ENCODE measurements around the gene PTPRN2.

PTPRN2 gene

DNA sequence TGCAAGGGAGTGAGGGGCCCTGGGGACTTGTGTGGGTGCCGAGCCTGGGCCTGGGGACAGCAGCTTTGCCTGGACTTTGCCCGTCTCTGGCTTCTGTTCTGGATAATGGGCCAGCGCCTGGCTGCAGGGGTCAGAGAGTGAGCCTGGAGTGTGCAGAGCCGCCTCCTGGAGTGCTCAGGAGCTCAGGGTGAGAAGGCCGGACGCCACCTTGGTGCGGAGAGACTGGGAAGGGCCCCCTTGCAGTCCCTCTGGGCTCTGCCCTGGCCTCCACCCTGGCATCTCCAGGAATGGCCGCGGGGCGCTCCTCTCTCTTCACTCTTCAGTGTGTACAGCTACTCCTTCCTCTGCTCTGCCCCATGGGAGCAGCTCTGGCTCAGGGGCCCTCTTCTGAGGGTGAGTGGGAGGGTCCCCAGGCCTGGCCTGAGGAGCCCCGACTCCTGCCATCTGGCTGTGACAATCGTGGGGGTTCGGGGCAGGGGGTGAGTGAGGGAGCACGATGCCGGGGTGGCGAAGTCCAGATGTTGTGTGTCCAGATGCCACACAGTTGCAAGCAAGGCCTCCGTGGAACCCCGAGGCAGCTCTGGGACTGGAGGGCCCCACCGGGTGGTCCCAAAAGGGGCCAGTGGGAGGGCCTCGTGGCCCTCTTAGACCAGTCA, 1063.7 kb downstream of the PTPRN2 start:
- no peak for DNase-seq

DNA sequence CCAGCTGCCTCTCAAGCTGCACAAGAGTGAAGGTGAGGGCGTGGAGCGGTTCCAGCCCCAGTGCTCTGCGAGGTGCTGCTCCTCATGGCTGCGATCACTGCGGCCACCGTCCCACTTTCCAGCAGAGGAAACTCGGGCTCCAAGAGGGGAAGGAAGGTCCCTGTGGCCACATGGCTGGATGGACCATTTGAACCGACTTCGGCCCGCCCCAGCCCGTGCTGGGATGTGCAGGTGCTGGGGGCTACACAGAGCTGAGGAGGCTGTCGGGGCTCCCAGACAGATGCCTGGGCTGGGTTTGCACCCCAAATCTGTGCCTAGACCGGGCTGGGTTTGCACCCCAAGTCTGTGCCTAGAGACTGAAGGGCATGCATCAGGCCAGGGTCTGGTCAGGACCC, 1064.3 kb downstream of the PTPRN2 start:
- DNase-seq = no peak

DNA sequence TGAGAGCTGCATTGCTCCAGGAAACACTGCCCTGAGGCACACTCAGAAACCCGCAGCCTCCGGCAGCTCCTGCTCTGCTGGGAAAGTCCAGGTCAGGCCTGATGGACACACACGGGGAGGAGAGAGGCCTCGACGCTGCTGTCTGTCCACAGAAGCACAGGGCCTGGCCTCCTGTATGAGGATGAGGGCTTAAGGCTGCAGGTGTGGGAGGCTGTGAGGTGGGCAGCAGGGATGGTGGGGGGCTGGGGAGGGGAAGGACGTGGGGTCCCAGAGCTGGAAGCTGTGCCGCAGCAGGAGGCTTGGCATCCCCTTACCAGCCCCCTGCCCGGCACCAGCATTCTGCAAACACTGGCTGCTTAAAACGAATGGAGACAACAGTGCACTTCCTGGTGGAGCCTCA, 1064.7 kb downstream of the PTPRN2 start:
- no peak for DNase-seq

DNA sequence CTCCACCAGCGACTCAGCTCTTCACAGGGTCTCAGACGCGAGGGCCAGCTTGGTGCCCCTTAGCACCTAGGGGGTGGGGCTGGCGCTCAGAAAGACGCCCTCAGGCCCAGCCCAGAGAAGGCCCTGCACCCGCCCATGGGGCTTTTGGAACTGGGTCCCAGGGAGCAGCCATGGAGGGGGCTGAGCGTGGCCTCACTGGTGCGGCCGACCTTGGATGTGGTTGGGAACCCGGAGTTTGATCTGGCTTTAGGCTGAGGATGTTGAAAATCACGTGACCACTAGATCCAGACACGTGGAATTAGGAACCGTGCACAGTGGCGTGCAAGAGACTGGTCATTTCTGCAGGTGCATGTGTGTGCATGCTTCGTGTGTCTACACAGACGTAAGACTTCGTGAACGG, 1065.4 kb downstream of the PTPRN2 start:
- DNase-seq = no peak

DNA sequence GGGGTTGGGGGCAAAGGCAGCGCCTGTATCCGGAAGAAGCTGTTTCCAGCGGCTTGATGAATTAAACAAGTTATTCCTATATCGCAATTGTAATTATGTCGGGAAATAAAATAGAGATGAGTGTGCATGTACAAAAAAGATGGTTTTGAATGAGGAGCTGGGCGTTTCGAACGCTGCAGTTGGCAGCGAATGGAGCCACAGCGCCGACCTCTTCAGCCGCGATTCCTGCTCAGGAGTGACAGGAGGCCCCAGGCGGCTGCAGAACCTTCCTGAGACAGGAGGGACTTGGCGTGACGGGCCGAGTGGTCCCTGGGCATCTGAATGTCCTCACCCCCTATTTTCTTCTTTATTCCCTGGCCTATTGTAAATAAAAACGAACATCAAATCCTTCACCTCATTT, 1065.9 kb downstream of the PTPRN2 start:
- no peak for DNase-seq

DNA sequence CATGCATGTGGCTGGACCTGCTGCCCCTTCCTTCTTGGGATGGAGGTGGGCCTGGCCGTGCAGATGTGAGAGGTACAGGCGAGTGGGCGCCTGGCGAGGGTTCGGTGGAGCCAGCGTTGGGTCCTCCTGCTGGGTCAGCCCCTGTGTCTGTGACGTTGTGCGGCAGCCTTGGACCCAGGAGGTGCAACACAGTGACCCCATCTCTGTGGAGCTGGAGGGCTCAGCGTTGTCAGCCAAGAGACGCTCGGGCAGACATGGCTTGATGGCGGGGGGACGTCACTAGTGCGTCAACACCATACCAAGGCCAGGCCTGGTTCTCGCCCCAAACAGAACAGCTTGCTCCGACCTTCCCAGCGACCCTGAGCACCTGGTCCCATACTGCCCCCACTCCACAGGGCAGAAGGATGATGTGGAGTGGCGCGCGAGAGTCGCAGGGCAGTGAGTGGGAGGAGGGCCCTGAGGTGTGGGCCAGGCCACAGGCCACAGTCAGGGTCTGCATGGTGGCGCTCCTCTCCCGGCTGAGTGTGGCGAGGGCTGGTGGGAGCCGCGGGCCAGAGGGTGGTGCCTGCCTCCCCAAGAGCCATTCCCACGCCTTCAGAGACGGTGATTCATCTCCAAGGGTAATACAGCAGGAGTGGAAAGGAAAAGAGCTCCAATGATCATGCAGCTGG, 1066.4 kb downstream of the PTPRN2 start:
- DNase-seq = no peak

DNA sequence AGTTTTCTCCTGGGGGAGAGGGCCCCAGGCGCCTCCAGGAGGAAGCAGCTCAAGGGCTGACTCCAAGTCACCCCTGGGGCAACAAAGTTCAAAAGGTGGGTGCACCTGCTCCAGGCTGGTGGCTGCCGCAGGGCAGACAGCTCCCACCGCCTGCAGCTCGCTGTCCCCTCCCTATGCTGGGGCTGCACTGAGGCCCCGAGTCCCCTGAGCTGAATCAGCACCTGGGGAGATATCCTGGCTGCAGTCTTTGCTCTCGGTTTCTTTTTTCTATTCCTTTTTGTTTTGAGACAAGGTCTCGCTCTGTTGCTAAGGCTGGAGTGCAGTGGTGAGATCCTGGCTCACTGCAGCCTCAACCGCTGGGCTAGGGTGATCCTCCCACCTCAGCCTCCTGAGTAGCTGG, 1067.4 kb downstream of the PTPRN2 start:
- DNase-seq = no peak

DNA sequence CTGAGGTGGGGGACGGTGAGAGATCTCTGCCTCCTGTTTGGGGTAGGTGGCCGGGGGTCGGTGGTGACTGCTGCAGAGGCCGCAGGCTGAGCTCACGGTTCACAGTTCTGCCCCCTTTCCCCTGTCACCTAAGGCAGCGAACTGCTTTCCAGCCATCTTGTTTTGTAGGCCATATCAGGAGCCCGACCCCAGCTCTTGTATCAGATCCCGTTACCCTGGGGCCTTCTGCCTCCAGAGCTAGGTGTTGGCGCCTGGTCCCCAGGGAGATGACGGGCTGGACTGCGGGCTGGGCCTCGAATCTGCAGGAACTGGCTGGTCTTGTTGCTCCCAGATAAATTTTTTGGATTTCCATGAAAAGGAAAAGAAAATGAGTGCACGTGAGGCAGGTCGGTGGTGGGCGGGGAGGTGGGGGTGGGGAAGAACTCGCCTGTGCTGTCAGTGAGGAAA, 1067.8 kb downstream of the PTPRN2 start:
- no peak for DNase-seq

DNA sequence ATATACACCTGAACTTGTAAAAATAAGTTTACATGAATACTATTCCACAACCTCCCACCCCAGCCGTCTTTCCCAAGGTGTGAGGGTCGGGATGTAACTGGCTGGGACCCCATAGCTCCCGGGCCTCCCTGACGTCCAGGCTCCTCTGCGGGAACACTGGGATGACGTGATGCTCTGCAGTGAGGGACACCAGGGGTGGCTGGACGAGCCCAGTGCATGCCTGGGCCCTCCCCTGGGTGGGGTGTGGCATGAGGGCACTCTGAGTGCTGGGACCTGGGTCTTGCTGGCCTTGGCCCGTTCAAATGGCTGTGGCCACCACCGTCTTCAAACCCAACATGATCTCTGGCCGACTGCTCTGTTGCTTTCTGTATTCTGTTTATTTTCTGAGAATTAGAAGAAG, 1068.4 kb downstream of the PTPRN2 start:
- no peak for DNase-seq

DNA sequence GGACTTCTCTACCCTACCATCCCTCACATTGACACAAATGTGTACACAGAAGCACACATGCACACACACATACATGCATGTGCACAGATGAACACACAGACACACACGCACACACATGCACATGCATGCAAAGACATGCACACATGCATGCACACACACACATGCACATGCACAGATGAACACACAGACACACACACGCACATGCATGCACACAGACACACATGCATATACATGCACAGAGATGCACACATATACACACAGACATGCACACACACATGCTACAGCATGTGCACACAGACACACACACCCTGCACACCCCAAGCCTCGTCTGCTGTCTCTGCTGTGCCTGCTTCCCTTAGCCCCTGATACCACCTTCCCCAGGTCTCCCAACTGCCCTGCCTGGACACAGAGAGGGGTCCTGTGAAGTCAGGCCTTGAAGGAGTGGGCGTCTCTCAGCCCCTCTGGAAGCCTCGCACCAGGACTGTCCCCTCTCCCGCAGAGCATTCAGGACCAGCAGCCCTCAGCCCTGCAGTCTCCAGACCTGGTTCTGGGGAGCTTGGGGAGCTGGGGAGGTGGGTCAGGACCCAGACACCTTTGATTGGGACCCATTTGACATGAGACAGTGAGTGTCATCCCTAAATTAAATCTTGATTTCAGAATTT, 1069.0 kb downstream of the PTPRN2 start:
- no peak for DNase-seq

DNA sequence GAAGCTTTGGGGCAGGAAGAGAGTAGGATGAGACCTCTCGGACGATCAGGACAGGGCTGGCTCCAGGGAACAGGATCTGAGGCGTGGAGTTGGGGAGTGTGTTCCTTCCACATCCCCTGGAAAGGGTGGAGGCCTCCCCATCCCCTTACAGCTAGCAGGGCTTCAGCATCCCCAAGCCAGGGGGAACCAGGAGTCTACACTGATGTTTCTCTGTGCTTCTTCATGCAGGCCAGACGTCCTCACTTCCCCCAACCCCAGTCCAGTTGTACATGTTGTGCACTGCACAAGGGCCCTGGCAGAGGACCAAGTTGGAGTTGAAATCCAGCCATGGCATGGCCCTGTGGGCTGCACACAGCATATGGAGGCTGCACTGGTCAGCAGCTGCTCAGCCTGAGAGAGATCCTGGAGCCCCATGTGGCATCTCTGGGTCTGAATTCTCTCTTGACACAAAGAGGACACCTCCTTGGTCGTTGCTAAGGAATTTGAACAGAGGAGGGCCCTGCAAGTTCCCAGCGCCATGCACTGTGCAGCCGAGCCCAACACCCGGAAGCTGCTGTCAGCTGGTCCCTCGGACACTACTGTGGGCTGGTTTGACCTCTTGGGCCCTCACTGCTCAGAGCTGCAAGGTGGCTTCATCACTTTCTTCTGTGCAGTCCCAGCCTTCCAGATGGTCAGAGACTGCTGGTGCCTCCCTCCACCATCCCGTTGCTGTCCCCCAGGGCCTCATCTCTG, 1069.7 kb downstream of the PTPRN2 start:
- DNase-seq = no peak

DNA sequence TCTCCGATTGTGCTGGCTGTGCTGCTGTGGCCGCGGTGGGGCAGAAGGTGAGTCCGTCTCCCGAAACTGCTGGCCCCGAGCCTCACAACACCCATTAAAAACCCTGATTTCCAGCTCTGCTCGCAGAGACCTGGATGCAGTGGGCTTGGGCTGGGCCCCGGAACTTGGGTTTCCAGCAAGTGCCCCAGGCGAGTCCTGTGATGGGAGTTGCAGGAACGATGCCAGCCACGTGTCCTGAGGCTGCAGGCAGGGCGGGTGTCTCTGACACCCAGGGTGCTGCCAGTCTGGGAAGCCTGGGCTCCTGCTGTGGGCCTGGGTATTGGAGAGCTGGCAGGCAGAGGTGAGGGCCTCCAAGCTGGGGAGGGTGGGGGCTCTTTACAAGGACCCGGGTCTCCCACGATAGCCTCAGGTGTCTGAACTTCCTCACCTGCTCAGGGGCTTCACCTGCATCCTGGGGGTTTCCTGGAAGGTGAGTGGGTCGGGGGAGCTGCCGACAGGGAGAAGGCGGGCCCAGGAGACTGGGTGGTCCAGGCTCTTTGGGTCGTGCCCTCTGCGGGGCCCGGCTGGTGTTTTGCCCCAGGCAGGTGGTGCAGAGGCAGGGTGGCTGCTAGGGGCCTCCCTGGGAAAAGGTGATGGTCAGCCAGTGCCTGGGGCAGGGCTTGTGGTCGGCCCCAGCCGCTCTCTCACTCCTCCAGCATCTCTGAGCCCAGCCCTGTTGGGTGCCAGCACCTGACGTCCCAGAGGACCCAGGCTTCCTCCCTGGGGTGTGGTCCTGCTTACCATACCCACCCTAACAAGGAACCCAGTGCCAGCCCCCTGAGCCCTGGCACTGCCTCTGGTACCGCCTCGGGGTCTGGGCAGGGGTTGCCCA, 1070.5 kb downstream of the PTPRN2 start:
- no peak for DNase-seq

DNA sequence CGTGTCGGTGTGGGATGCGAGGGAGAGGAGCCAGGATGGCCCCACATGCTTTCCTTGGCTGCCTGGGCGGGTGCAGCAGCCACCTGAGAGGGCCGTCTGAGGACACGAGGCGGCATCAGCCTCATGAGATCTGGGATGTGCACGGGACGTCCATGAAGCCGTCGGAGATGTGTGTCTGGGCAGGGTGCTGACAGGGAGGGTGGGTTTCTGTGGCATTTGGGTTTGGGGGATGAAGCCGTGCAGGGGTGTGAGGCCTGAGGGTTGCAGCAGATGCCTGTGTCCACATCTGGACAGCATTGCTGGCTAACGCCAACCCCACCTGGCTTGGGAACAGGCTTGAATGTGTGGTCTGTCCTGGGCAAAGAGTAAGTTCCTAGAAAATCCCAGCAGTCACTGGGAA, 1071.3 kb downstream of the PTPRN2 start:
- no peak for DNase-seq

DNA sequence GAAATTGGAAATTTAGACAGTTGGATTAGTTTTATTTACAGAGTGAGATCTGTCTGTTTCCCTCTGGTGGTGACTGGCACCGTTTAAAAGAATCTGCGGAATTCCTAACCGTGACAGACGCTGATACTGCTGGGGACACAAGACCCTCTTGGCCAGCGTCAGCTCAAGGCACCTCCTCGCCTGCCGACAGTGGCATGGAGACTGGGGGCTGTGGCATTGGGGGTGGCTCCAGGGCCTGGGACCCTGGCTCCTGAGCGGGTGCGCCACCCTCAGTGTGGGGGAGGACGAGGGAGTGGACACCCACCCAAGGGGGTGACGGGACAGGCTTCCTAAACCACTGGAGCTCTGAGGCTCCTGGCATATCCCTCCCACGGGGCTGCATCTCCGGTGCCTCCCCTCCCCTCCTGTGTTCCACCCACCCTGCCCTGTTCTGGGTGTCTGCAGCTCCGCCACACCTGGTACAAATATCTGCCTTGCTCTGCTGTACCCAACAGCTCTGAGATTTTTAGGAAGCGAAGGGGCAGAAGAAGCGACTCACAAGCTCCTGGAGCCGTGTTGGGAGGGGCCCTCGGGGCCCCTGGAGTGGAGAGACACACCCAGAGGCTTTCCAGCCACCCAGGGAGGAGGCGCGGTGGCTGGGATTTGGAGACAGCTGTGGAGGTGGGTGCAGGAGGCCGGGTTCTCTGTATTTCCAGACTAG, 1072.1 kb downstream of the PTPRN2 start:
- DNase-seq = no peak

DNA sequence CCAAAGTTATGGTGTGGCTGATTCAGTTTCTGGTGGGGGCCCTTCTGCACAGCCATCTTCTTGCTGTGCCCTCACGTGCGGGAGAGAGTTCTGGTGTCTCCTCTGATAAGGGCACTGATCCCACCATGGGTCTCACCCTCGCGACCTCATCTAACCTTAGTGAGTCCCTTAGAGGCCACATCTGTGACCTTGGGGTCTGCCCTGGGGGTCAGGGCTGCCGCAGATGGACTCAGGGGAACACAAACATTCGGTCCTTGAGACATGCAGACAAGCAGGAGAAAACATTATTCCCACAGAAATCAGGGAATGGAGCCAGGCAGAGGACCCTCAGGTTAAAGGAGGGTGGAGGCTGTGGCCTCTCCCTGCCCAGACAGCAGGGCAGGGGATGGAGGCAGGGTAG, 1072.9 kb downstream of the PTPRN2 start:
- no peak for DNase-seq

DNA sequence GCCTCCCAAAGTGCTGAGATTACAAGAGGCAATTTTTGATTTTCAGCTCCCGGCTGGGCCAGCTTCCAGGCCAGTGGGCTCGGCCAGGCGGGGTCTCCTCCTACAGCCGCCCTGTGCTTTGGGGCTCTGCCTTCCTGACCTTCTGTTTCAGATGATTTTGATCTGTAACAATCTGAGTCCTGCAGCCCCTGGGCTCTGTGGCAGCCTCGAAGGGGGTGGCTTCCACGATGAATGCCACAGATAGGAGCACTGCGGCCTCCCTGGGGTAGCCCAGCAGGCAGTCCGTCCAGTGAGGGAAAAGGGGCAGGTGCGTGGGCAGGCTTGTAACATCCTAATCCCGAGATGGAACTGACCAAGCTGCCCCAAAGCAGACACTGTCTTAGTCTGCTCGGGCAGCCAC, 1073.3 kb downstream of the PTPRN2 start:
- no peak for DNase-seq

DNA sequence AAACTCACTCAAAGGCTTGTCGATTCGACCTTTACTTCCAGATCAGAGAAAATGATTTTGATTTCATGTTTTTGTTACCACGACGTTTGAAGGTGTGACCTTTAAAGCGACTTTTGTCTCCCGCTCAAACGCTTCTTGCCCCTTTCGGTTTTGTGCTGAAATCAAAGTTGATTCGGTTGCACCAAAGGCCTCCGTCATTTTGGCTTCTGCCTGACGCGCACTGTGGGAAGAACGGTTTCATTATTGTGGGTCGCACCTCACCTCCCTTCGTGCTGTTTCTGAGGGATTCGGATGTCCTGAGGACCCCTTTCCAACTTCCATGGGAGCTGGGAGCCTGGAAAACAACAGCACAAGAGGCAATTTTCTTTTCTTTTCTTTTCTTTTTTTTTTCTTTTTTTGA, 1073.9 kb downstream of the PTPRN2 start:
- DNase-seq = no peak

DNA sequence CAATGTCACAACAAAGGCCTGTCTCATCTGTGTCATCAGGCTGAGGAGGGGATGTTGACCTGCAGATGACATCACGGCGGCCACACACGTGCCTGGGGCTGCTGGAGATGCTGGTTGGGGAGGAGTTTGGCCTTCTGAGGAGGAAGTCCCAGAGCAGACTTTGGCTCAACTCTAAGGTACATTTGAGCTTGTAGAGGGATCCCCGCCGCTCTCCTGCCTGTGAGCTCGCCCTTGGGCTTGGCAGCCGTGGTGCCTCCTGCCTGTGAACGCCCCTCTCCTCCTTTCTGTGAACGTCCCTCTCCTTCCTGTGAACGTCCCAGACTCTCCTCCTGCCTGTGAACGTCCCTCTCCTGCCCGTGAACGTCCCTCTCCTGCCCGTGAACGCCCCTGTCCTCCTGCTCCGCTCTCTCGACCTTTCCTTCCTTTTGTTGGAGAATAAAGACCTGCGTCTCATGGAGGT, 1074.4 kb downstream of the PTPRN2 start:
- DNase-seq = no peak

DNA sequence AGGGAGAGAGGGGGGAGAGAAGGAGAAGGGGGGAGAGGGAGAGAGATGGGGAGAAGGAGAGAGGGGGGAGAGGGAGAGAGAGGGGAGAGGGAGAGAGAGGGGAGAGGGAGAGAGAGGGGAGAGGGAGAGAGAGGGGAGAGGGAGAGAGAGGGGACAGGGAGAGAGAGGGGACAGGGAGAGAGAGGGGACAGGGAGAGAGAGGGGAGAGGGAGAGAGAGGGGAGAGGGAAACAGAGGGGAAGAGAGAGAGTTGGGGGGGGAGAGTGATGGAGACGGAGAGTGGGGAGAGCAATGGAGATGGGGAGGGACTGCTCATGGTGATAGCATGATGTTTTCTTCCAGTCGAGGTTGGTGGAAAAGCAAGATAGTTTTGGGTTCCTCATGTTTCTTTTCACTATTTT, 1078.4 kb downstream of the PTPRN2 start:
- DNase-seq = no peak

DNA sequence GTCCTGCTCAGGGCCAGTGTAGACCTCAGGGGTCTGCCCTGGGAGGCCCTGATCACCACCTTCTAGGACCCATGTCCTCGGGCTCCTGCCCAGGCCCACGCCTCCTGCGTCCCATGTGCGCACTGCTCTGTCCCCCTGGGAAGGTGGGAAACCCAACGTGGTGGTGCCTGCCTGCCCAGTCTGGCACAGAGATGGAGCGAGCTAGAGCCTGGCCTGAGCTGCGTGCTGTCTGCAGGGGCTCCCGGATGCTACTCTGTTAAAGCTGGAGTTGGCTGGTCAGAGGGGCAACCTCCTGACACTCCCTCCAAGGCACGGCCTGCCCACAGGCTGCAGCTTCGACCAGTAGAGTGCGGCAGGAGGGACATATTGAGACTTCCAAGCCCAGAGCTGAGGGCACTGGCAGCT, 1079.1 kb downstream of the PTPRN2 start:
- no peak for DNase-seq

DNA sequence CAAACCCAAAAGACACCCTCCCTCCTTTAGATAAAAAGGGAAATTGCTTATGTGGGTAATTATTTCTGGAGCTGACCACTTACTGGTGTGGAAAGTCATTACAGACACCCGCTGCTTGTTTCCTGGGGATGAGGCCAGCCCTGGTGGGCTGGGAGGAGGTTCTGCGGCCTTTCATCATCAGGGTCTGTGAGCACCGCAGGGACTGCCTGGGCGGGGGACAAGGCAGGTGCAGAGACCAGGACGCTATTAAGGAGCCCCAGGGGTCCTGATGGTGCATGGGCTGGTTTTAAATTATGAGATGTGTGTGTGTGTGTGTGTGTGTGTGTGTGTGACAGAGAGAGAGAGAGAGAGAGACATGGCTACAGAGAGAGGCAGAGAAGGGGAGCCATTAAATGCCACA, 1079.6 kb downstream of the PTPRN2 start:
- no peak for DNase-seq

DNA sequence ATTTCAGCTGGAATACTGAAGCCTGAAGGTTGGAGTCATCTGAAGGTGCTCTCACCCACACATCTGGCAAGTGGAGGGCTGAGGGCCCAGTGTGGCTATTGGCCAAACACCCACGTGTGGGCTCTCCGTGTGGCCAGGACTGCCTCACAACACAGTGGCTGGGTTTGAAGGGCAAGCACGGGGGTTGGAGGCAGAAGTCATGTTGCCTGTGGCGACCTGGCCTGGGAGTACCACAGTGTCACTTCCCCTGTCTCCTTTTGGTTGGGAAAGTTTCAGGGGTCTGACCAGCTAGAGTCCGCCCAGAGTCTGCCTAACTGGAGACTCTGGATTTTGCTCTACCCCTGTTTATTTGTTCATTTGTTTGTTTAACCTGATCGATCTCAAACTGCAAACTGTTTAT, 1081.4 kb downstream of the PTPRN2 start:
- DNase-seq = no peak
